ENCODE results near the gene CYSLTR2.

DNA sequence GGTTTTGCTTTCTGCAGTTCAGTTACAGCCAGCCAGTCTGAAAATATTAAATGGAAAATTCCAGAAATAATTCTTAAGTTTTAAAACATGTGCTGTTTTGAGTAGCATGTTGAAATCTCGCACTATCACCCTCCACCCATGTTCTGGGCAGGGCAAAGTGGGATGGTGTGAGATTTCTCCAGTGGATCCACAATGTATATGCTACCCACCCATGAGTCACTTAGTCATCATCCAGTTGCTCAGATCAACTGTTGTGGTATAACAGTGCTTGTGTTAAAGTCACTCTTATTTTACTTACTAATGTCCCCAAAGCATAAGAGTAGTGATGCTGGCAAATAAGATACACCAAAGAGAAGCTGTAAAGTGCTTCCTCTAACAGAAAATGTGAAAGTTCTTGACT is 56.4 kb downstream of the CYSLTR2 start:
- TF ChIP-seq, protein P1, sequence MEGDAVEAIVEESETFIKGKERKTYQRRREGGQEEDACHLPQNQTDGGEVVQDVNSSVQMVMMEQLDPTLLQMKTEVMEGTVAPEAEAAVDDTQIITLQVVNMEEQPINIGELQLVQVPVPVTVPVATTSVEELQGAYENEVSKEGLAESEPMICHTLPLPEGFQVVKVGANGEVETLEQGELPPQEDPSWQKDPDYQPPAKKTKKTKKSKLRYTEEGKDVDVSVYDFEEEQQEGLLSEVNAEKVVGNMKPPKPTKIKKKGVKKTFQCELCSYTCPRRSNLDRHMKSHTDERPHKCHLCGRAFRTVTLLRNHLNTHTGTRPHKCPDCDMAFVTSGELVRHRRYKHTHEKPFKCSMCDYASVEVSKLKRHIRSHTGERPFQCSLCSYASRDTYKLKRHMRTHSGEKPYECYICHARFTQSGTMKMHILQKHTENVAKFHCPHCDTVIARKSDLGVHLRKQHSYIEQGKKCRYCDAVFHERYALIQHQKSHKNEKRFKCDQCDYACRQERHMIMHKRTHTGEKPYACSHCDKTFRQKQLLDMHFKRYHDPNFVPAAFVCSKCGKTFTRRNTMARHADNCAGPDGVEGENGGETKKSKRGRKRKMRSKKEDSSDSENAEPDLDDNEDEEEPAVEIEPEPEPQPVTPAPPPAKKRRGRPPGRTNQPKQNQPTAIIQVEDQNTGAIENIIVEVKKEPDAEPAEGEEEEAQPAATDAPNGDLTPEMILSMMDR (IDR thresholded peaks at IDR 0.05 in 8 of 11, conservative IDR thresholded peaks at IDR 0.05 in 3 of 11), result no peak
- TF ChIP-seq POLR2A (IDR thresholded peaks at IDR 0.05) (no peak), POLR2AphosphoS5 (IDR thresholded peaks at IDR 0.05) (no peak)
